ENCODE results near the gene TNIP1. TPM values are rescaled to one million over a fixed set of nuclear protein-coding genes. Genes with fewer than 3 reads are reported as not detected.

The TNIP1 gene
- polyA plus RNA-seq, 2 of the 4 experiments (the other 2 are of a cell fraction), result 48.4 to 53.4 TPM

DNA sequence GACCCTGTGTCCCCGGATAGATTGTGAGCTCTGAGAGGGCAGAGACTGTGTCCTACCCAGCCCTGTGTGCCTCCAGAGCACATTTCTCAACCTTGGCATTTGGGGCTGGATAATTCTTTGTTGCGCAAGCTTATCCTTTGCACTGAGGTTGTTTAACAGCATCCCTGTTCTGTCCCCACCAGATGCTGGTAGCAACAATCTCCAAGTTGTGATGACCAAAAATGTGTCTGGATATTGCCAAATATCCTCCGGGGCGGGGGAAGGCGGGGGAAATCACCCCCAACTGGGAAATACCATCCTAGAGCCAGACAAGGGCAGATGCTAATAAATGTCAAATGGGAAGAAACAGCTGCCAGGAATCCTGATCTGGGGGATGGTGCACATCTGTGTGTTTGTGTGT lies 24.0 kb upstream of the TNIP1 start:
- FAIRE-seq (no peak), ATAC-seq (no peak), DNase-seq (ENCODE audit: low read depth in 1 of 2, low spot score in 1 of 2) (no peak)
- POLR2A ChIA-PET, result no interaction called here
- Histone ChIP-seq H3K4me2 (no peak overlapping the region), H3K4me3 (no peak overlapping the region), H3K9me3 (no peaks in the 10 kb centered on the region), H3K4me1 (peaks cover 7% of the 10 kb centered on the region; the same call in 2 of the 3 replicates), H3K27ac (no peak overlapping the region)
- no peak for TF ChIP-seq HMGXB4 (CRISPR knock-in tag; IDR thresholded peaks at IDR 0.05; ENCODE audit: borderline replicate concordance)
- TF ChIP-seq RNF2 (IDR thresholded peaks at IDR 0.05; ENCODE audit: borderline replicate concordance, low read depth), result no peak
- TF ChIP-seq HES2 (IDR thresholded peaks at IDR 0.05), result no peak
- peak in 1 of 2 experiments; percentile 66; a peak in 2 of 4 replicates for TF ChIP-seq CEBPB (IDR thresholded peaks at IDR 0.05)
- no peak for TF ChIP-seq FOXS1 (CRISPR knock-in tag; IDR thresholded peaks at IDR 0.05)
- TF ChIP-seq JUN (IDR thresholded peaks at IDR 0.05), result no peak
- CTCF ChIA-PET, result interaction anchor here (0.7 to 4.0 kb wide), 5 partner anchors 9 to 303 kb away, joined by 3 to 35 read pairs (median 4); no protein-coding TSS in a partner anchor
- WGBS (ENCODE audit: missing lambda C conversion rate), result 81% methylated on average over 5 of the region's 5 CpGs

DNA sequence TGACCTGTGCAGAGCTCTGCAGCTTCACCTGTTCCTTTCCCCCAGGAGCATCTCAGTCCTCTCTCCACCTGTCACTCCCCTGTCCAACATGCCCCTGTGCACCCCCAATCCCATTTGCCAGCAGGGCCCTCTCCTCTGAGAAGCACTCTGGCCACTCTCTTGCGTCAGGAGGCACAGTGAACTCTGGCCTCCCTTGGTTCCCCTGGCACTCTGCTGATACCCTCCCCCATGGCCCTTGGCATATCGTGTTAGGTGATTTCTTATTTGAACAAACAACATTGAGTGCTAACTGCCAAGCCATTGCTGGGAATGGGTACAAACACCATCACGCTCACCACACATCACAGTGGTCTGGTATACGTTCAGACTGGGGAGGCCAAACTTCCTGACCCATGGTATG lies 20.9 kb upstream of the TNIP1 start:
- TF ChIP-seq JUNB (IDR thresholded peaks at IDR 0.05) (no peak), FOSL2 (IDR thresholded peaks at IDR 0.05) (no peak), FOSL2 (CRISPR knock-in tag; IDR thresholded peaks at IDR 0.05) (no peak), POLR2AphosphoS2 (conservative IDR thresholded peaks at IDR 0.05; ENCODE audit: low read length) (no peak), JUN (IDR thresholded peaks at IDR 0.05) (no peak), FOXS1 (CRISPR knock-in tag; IDR thresholded peaks at IDR 0.05) (no peak), KDM5A (IDR thresholded peaks at IDR 0.05) (no peak), RARB (CRISPR knock-in tag; IDR thresholded peaks at IDR 0.05) (no peak)
- TF ChIP-seq, protein P1, sequence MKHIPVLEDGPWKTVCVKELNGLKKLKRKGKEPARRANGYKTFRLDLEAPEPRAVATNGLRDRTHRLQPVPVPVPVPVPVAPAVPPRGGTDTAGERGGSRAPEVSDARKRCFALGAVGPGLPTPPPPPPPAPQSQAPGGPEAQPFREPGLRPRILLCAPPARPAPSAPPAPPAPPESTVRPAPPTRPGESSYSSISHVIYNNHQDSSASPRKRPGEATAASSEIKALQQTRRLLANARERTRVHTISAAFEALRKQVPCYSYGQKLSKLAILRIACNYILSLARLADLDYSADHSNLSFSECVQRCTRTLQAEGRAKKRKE (CRISPR knock-in tag; IDR thresholded peaks at IDR 0.05; ENCODE audit: low read depth), result no peak
- POLR2A ChIA-PET, result no interaction called here
- H3K4me2 ChIP-seq, result no peak overlapping the region
- no peaks in the 10 kb centered on the region for H3K9me3 ChIP-seq
- H3K4me1 ChIP-seq, result no peaks in the 10 kb centered on the region
- DNase-seq (ENCODE audit: low read depth in 1 of 2, low spot score in 1 of 2) (no peak), FAIRE-seq (no peak), ATAC-seq (no peak)
- CTCF ChIA-PET, result interaction anchor here (0.8 to 4.0 kb wide), 6 partner anchors 14 to 550 kb away, joined by 3 to 21 read pairs (median 4); no protein-coding TSS in a partner anchor
- WGBS (ENCODE audit: missing lambda C conversion rate), result 89% methylated on average over 4 of the region's 4 CpGs
- no peak overlapping the region for H3K4me3 ChIP-seq
- no peak overlapping the region for H3K27ac ChIP-seq

GRCh38 chr5:151101151-151101550 lies 20.3 kb upstream of the TNIP1 start:
- Histone ChIP-seq H3K4me2 (no peak overlapping the region), H3K27ac (no peak overlapping the region), H3K4me3 (no peak overlapping the region), H3K4me1 (no peaks in the 10 kb centered on the region; the same call in 2 of the 3 replicates), H3K9me3 (no peaks in the 10 kb centered on the region)
- TF ChIP-seq HES2 (IDR thresholded peaks at IDR 0.05), result no peak
- no peak for TF ChIP-seq EHMT2 (IDR thresholded peaks at IDR 0.05; ENCODE audit: low read depth)
- no peak for TF ChIP-seq EHF (CRISPR knock-in tag; IDR thresholded peaks at IDR 0.05)
- no peak for TF ChIP-seq CBX8 (IDR thresholded peaks at IDR 0.05)
- TF ChIP-seq, protein P1 (CRISPR knock-in tag; IDR thresholded peaks at IDR 0.05; ENCODE audit: low read depth), result no peak
- TF ChIP-seq RFX5 (IDR thresholded peaks at IDR 0.05), result no peak
- no peak for TF ChIP-seq CEBPB (IDR thresholded peaks at IDR 0.05)
- TF ChIP-seq RAD21 (conservative IDR thresholded peaks at IDR 0.05 in 1 of 2, IDR thresholded peaks at IDR 0.05 in 1 of 2), result no peak
- TF ChIP-seq TFCP2L1 (CRISPR knock-in tag; IDR thresholded peaks at IDR 0.05), result no peak
- TF ChIP-seq HEYL (CRISPR knock-in tag; IDR thresholded peaks at IDR 0.05), result no peak
- TF ChIP-seq HMGXB4 (CRISPR knock-in tag; IDR thresholded peaks at IDR 0.05; ENCODE audit: borderline replicate concordance), result no peak
- TF ChIP-seq BCL3 (IDR thresholded peaks at IDR 0.05), result no peak
- no peak for TF ChIP-seq ZSCAN20 (CRISPR knock-in tag; IDR thresholded peaks at IDR 0.05)
- TF ChIP-seq ZC3H11A (IDR thresholded peaks at IDR 0.05), result no peak
- TF ChIP-seq NFE2L2 (conservative IDR thresholded peaks at IDR 0.05; ENCODE audit: low read length), result no peak
- TF ChIP-seq FOSL2 (IDR thresholded peaks at IDR 0.05), result no peak
- no peak for TF ChIP-seq FOSL2 (CRISPR knock-in tag; IDR thresholded peaks at IDR 0.05)
- no peak for TF ChIP-seq MYC (IDR thresholded peaks at IDR 0.05; ENCODE audit: borderline replicate concordance, low read length)
- ChIA-PET POLR2A (no interaction called here), CTCF (interaction anchor here (0.8 to 2.4 kb wide), 4 partner anchors 14 to 53 kb away, joined by 3 to 13 read pairs (median 4); no protein-coding TSS in a partner anchor)
- no peak for FAIRE-seq
- DNase-seq (ENCODE audit: low read depth in 1 of 2, low spot score in 1 of 2), result no peak
- ATAC-seq, result no peak
- whole genome bisulfite sequencing (ENCODE audit: missing lambda C conversion rate), result 93% methylated on average over 6 of the region's 9 CpGs

Measured in A549 (cell line).